H1 (cell line): ENCODE results near the gene FCMR. TPM values are rescaled to one million over a fixed set of nuclear protein-coding genes. Genes with fewer than 3 reads are reported as not detected.

Experiments used
- TEAD4 ChIP-seq: IDR thresholded peaks from 2 replicates; pipeline ENCODE4 v1.6.1; 2012; ENCODE audit warnings: low read depth, low read length, inconsistent platforms, mixed read lengths
- polyA plus RNA-seq, 7 experiments: library from polyadenylated mRNA; depleted of rRNA in 3 of 7; stranded (reverse) in 5 of 7; unstranded in 2 of 7; fragments of >200 nt in 5 of 7; fragments of 200-250 nt in 2 of 7; gene quantifications; 1 replicate in 5 of 7; 2 replicates in 1 of 7; 4 replicates in 1 of 7; pipeline versions ENCODE4 v1.2.1 to v1.2.3, GENCODE V29; 2011 to 2013; ENCODE audit warnings: missing spikeins in 2 of 7, mixed read lengths in 2 of 7
- total RNA-seq: library from RNA; stranded (reverse); fragmentation: NEBNext Ultra II Directional; extraction: Animal tissue kit (Norgen Biotek cat#: 25700); gene quantifications from 2 replicates; pipeline ENCODE4 v1.2.1, GENCODE V29; 2021
- TF ChIP-seq, protein P1 (sequence below): IDR thresholded peaks from 2 replicates; pipeline ENCODE4 v1.6.1; 2011; ENCODE audit warnings: low read depth, mild to moderate bottlenecking, low read length; ENCODE audit not compliant: insufficient read depth

Gene FCMR
- total and polyA plus RNA-seq, 2 of the 8 experiments (the other 6 are each of a cell fraction or from before 2014, with no cell fraction given): 0.53 TPM; not detected in 1

DNA sequence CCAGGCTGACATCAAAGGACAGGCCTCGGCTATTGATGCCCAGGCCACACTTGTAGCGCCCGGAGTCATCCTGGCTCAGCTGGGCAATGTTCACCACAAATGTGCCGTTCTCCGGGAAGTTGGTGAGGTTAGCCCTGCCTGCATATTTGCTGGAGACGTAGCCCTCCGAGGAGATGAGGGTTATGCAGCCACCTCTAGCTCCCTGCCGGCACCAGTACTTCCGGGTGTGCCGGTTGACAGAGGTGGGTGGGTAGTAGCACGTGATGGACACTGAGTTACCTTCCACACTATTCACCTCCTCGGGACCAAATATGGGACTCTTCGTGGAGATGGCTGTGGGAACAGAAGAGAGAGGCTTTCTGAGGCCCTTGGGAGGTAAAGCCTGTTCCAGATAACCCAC lies 17.4 kb upstream of the FCMR start (continued):
- TF ChIP-seq, protein P1, sequence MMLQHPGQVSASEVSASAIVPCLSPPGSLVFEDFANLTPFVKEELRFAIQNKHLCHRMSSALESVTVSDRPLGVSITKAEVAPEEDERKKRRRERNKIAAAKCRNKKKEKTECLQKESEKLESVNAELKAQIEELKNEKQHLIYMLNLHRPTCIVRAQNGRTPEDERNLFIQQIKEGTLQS: no peak
- no peak for TF ChIP-seq TEAD4
